ENCODE results near the gene LARGE1. TPM values are rescaled to one million over a fixed set of nuclear protein-coding genes. Genes with fewer than 3 reads are reported as not detected.

Gene LARGE1
- total RNA-seq = 9.8 and 20.4 TPM in 2 replicates

GRCh38 chr22:33920197-33920540 is at the start of gene LARGE1:
LARGE1 (minus strand) TSS chr22:33920476.

